ENCODE measurements around the gene TAS2R7.
"Not testable (repeated sequence)": the region's sequence is repeated elsewhere in the genome, so short reads cannot be mapped to it uniquely, and the experiment has no call there.

Gene TAS2R7

GRCh38 chr12:10826258-10826657 lies 23.8 kb upstream of the TAS2R7 start, which contains the start of gene TAS2R10:
TSS of gene TAS2R10 (minus strand) at chr12:10826358. CDS start at chr12:10826269, 89 bp downstream.
- TF ChIP-seq CTCF (conservative IDR thresholded peaks at IDR 0.05; ENCODE audit: low read length): no peak

GRCh38 chr12:10824957-10825356 lies 22.5 kb upstream of the TAS2R7 start:
- no peak for DNase-seq (ENCODE audit: low read depth)
- H3K4me3 ChIP-seq (ENCODE audit: low read length): no peak overlapping the region

More at GRCh38 chr12:10826258-10826657, 23.8 kb upstream of the TAS2R7 start, which contains the start of gene TAS2R10:
- H3K4me3 ChIP-seq (ENCODE audit: low read length): no peak within 1 kb of the TSS
- no peak for DNase-seq (ENCODE audit: low read depth)

GRCh38 chr12:10811883-10812536 lies 9.6 kb upstream of the TAS2R7 start:
- TF ChIP-seq CTCF (conservative IDR thresholded peaks at IDR 0.05; ENCODE audit: low read length): no peak
- no peak for DNase-seq (ENCODE audit: low read depth)
- no peak overlapping the region for H3K4me3 ChIP-seq (ENCODE audit: low read length)

More at GRCh38 chr12:10824957-10825356, 22.5 kb upstream of the TAS2R7 start:
- TF ChIP-seq CTCF (conservative IDR thresholded peaks at IDR 0.05; ENCODE audit: low read length): no peak

GRCh38 chr12:10810068-10810467 lies 7.6 kb upstream of the TAS2R7 start, which contains the start of gene TAS2R9:
TSS of gene TAS2R9 (minus strand) at chr12:10810168. CDS start at chr12:10810075, 93 bp downstream.
- H3K4me3 ChIP-seq (ENCODE audit: low read length): no peak within 1 kb of the TSS
- TF ChIP-seq CTCF (conservative IDR thresholded peaks at IDR 0.05; ENCODE audit: low read length): no peak
- no peak for DNase-seq (ENCODE audit: low read depth)

- H3K4me3 ChIP-seq (ENCODE audit: low read length): no peak within 1 kb of the TSS
- TF ChIP-seq CTCF (conservative IDR thresholded peaks at IDR 0.05; ENCODE audit: low read length): no peak
- no peak for DNase-seq (ENCODE audit: low read depth)
These were observed 4.8 kb upstream of the TAS2R7 start, which contains the start of gene TAS2R8 for GRCh38 chr12:10807186-10807585. TSS of gene TAS2R8 (minus strand) at chr12:10807286. CDS start at chr12:10806980, 306 bp downstream.

- TF ChIP-seq CTCF (conservative IDR thresholded peaks at IDR 0.05; ENCODE audit: low read length): no peak
- no peak for DNase-seq (ENCODE audit: low read depth)
- H3K4me3 ChIP-seq (ENCODE audit: low read length): no peak overlapping the region
These were observed 686 bp downstream of the TAS2R7 start for GRCh38 chr12:10801741-10802140.

GRCh38 chr12:10794222-10794621 lies 8.2 kb downstream of the TAS2R7 start:
- H3K4me3 ChIP-seq (ENCODE audit: low read length): no peak overlapping the region
- DNase-seq (ENCODE audit: low read depth): no peak
- no peak for TF ChIP-seq CTCF (conservative IDR thresholded peaks at IDR 0.05; ENCODE audit: low read length)

- not testable (repeated sequence) for H3K4me3 ChIP-seq (ENCODE audit: low read length); DNase-seq (ENCODE audit: low read depth)
These were observed 10.7 kb downstream of the TAS2R7 start for GRCh38 chr12:10791769-10792168.
